Vagina (tissue), 2 donors: ENCODE results near the gene MCHR2.

ENCODE experiments used
- POLR2A ChIP-seq, 2 donors: fragments of 450-650 bp; IDR thresholded peaks; one replicate each; pipeline ENCODE4 v1.6.1; 2017; ENCODE audit warnings: antibody characterized with exemption in 2 of 2, mild to moderate bottlenecking in 2 of 2, moderate library complexity in 2 of 2
- POLR2AphosphoS5 ChIP-seq, 2 donors: sonication (generic); formaldehyde crosslinking; IDR thresholded peaks; one replicate each; pipeline ENCODE4 v1.9.0; 2017; ENCODE audit warnings: antibody characterized with exemption in 2 of 2, mild to moderate bottlenecking in 2 of 2, low read depth in 1 of 2; ENCODE audit not compliant: insufficient read depth in 1 of 2
- TF ChIP-seq, protein P1 (sequence below), 3 experiments: fragments of 450-650 bp in 2 of 3; fragments of 200-600 bp in 1 of 3; sonication (generic) in 1 of 3; IDR thresholded peaks; one replicate each; pipeline ENCODE4 v1.5.1; 2017 to 2019; ENCODE audit warnings: antibody characterized with exemption in 3 of 3, mild to moderate bottlenecking in 2 of 3, moderate library complexity in 2 of 3

DNA sequence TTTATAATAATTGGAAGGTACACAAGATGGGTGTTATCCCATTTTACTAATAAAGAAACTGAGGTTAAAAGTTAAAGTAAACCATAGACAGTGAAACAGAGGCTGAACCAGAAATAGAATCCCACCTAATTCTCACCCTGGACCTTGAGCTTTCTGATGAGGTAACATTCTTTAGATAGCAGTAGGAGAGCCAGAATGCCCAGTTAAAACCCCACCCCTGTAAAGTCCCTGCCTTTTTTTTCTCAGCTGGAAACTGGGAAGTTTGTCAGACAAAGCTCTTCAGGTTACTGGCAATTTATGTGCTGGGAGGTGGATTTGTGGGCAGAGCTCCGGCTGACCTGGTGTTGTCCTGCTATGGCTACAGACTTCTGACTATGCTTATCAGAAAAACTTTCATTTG lies 1.9 kb upstream of the MCHR2 start:
- TF ChIP-seq, protein P1, sequence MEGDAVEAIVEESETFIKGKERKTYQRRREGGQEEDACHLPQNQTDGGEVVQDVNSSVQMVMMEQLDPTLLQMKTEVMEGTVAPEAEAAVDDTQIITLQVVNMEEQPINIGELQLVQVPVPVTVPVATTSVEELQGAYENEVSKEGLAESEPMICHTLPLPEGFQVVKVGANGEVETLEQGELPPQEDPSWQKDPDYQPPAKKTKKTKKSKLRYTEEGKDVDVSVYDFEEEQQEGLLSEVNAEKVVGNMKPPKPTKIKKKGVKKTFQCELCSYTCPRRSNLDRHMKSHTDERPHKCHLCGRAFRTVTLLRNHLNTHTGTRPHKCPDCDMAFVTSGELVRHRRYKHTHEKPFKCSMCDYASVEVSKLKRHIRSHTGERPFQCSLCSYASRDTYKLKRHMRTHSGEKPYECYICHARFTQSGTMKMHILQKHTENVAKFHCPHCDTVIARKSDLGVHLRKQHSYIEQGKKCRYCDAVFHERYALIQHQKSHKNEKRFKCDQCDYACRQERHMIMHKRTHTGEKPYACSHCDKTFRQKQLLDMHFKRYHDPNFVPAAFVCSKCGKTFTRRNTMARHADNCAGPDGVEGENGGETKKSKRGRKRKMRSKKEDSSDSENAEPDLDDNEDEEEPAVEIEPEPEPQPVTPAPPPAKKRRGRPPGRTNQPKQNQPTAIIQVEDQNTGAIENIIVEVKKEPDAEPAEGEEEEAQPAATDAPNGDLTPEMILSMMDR (IDR thresholded peaks at IDR 0.05) = no peak
- no peak for TF ChIP-seq POLR2AphosphoS5 (IDR thresholded peaks at IDR 0.05; ENCODE audit: insufficient read depth in 1 of 2, low read depth in 1 of 2)
- TF ChIP-seq POLR2A (IDR thresholded peaks at IDR 0.05) = no peak
